ENCODE measurements around the gene KRTAP10-2. TPM values are rescaled to one million over a fixed set of nuclear protein-coding genes. Genes with fewer than 3 reads are reported as not detected.

KRTAP10-2 gene
- total and polyA plus RNA-seq, 2 experiments from 2014 or later: not detected

DNA sequence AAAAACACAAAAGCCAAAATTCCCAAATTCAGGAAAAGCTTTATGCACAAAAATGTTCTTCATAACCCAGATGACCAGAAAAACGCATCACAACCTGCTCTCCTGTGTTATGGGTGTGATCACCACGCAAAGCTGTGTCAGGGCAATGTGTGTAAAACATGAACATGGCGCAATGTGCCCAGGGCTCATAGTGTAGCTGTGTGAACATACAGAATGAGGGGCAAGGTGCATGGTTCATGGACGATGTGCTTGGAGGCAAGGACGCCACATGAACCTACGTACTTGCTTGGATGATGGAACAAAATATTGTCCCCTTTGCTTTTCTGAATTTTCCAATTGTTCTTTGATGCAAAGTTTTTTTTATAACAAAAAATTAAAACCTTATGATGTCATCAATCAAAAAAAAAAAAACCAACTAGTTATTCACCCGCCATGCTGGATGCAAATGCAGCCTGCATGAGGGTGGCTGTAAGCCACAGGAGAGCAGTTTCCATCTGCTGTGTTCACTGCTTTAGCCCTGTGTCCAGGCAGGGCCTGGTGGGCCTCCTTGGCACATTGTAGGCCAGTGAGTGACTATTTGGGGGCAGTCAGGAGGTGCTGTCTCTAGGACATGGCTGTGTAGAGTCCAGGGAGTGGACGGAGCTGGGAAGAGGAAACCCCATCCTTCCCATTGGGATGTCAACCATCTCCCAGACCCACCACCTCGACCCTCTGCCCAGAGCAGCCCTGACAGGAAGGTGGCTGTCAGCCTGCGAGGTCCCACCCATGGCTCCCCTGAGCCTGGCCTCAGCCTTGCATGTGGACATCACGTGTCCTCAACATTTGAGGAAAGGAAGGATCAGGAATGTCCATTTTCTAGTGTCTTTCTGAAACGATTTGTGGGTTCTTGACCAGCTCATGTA is 25.0 kb downstream of the KRTAP10-2 start:
- H3K27me3 ChIP-seq (replicated peaks; ENCODE audit: insufficient read depth): no peaks in the 10 kb centered on the region
- H3K9ac ChIP-seq: no peak overlapping the region
- no peaks in the 10 kb centered on the region for H3K9me2 ChIP-seq (ENCODE audit: insufficient read depth)
- H3K9me3 ChIP-seq (ENCODE audit: low read depth): no peaks in the 10 kb centered on the region
- TF ChIP-seq EZH2phosphoT487 (IDR thresholded peaks at IDR 0.05; ENCODE audit: insufficient read depth, low read depth) (no peak), EZH2 (IDR thresholded peaks at IDR 0.05; ENCODE audit: insufficient read depth, poor library complexity, severe bottlenecking) (no peak)
- no peak for DNase-seq
- no peaks in the 10 kb centered on the region for H4K20me1 ChIP-seq (ENCODE audit: insufficient read depth)
- no peak overlapping the region for H3K27ac ChIP-seq
- no peaks in the 10 kb centered on the region for H3K36me3 ChIP-seq (ENCODE audit: low read depth)
- no peaks in the 10 kb centered on the region for H3F3A ChIP-seq (ENCODE audit: insufficient read depth)
- no peak overlapping the region for H2AFZ ChIP-seq
- H3K4me2 ChIP-seq (ENCODE audit: unreplicated experiment): no peak overlapping the region
- H3K79me2 ChIP-seq (ENCODE audit: insufficient read depth): no peaks in the 10 kb centered on the region
- H3K4me1 ChIP-seq (ENCODE audit: insufficient read depth): no peaks in the 10 kb centered on the region
- WGBS, 2 experiments (ENCODE audit: low coverage in 1 of 2, low lambda C conversion rate in 2 of 2, missing lambda C conversion rate in 2 of 2): 47 to 50% methylated on average over 12 of the region's 12 CpGs
- in situ Hi-C loops (cut with MboI): no loop called here
- H3K4me3 ChIP-seq: no peak overlapping the region

DNA sequence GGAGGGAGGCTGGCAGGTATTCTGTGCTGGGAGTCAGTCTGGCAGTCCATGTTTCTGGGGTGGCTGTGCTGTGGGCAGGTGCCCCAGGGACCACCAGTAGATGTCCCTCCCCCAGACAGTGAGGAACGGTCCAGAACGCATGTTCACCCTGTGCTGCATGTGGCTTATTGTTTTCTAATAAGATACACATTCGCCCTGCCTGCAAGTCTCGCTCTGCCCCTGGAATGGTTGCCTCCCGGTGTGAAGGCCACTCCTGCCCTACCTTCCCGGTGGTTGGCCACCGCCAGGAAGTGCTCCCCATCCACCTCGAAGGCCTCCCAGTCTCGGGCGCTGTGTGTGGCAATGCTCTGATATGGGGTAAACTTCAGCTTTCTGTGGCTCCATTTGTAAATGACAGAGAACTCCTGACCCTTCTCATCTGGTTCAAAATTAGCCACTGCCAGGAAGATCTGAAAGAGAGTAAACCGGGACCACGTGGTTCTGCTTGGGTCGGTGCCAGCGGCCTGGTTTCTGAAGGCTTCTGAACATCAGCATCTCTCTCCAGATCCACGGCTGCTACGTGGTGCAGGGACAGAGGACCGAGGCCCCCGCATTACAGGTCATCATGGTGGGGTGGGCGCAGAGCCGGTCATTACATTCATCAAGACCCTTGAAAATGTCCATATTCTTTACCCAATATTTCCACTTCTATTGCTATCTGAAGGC is 25.8 kb downstream of the KRTAP10-2 start:
- Histone ChIP-seq H3K4me3 (no peak overlapping the region), H3K27ac (no peak overlapping the region), H3K9ac (no peak overlapping the region), H3F3A (ENCODE audit: insufficient read depth) (no peaks in the 10 kb centered on the region), H2AFZ (no peak overlapping the region), H3K79me2 (ENCODE audit: insufficient read depth) (no peaks in the 10 kb centered on the region), H3K27me3 (replicated peaks; ENCODE audit: insufficient read depth) (no peaks in the 10 kb centered on the region), H3K9me2 (ENCODE audit: insufficient read depth) (no peaks in the 10 kb centered on the region), H3K36me3 (ENCODE audit: low read depth) (no peaks in the 10 kb centered on the region), H3K4me1 (ENCODE audit: insufficient read depth) (no peaks in the 10 kb centered on the region), H3K4me2 (ENCODE audit: unreplicated experiment) (no peak overlapping the region), H4K20me1 (ENCODE audit: insufficient read depth) (no peaks in the 10 kb centered on the region), H3K9me3 (ENCODE audit: low read depth) (no peaks in the 10 kb centered on the region)
- in situ Hi-C loops (cut with MboI): no loop called here
- no peak for TF ChIP-seq EZH2phosphoT487 (IDR thresholded peaks at IDR 0.05; ENCODE audit: insufficient read depth, low read depth)
- TF ChIP-seq EZH2 (IDR thresholded peaks at IDR 0.05; ENCODE audit: insufficient read depth, poor library complexity, severe bottlenecking): no peak
- WGBS, 2 experiments (ENCODE audit: low coverage in 1 of 2, low lambda C conversion rate in 2 of 2, missing lambda C conversion rate in 2 of 2): 57 to 60% methylated on average over 19 to 20 of the region's 20 CpGs
- DNase-seq: no peak

DNA sequence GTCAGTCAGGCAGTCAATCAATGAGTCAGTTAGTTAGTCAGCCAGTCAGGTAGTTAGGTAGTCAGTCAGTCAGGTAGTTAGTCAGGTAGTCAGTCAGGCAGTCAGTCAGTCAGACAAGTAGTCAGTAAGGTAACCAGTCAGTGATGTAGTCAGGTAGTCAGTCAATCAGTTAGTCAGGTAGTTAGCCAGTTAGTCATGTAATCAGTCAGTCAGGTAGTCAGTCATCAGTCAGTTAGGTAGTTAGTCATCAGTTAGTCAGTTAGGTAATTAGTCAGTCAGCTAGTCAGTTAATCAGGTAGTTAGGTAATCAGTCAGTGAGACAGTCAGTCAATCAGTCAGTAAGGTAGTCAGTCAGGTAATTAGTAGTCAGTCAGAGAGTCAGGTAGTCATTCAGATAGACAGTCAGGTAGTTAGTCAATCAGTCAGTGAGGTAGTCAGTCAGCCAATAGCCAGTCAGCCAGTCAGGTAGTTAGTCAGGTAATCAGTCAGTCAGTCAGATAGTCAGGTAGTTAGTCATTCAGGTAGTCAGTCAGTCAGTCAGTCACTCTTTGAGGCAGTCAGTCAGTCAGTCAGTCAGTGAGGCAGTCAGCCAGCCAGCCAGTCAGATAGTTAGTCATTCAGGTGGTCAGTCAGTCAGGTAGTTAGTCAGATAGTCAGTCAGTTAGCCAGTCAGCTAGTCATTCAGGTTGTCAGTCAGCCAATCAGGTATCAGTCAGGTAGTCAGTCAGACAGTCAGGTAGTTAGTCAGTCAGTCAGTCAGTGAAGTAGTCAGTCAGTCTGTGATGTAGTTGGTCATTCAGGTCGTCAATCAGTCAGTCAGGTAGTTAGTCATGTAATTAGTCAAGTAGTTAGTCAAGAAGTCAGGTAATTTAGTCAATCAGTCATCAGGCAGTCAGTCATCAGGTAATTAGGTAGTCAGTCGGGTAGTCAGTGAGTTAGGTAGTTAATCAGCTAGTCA is 26.6 kb downstream of the KRTAP10-2 start:
- Histone ChIP-seq H3F3A (ENCODE audit: insufficient read depth) (no peaks in the 10 kb centered on the region), H2AFZ (no peak overlapping the region), H3K27ac (no peak overlapping the region), H4K20me1 (ENCODE audit: insufficient read depth) (no peaks in the 10 kb centered on the region), H3K4me1 (ENCODE audit: insufficient read depth) (no peaks in the 10 kb centered on the region), H3K36me3 (ENCODE audit: low read depth) (no peaks in the 10 kb centered on the region), H3K79me2 (ENCODE audit: insufficient read depth) (no peaks in the 10 kb centered on the region), H3K9me2 (ENCODE audit: insufficient read depth) (no peaks in the 10 kb centered on the region), H3K4me2 (ENCODE audit: unreplicated experiment) (no peak overlapping the region), H3K4me3 (no peak overlapping the region), H3K9me3 (ENCODE audit: low read depth) (no peaks in the 10 kb centered on the region), H3K27me3 (replicated peaks; ENCODE audit: insufficient read depth) (no peaks in the 10 kb centered on the region), H3K9ac (no peak overlapping the region)
- TF ChIP-seq EZH2 (IDR thresholded peaks at IDR 0.05; ENCODE audit: insufficient read depth, poor library complexity, severe bottlenecking) (no peak), EZH2phosphoT487 (IDR thresholded peaks at IDR 0.05; ENCODE audit: insufficient read depth, low read depth) (no peak)
- no peak for DNase-seq
- 45 to 49% methylated on average over 2 of the region's 2 CpGs for WGBS, 2 experiments (ENCODE audit: low coverage in 1 of 2, low lambda C conversion rate in 2 of 2, missing lambda C conversion rate in 2 of 2)
- in situ Hi-C loops (cut with MboI): loop anchor here (25.0 kb wide), 1 partner anchor 413 kb away; the partner anchor contains the start of gene SLX9

Measured in GM23248 (cell line).